CD4-positive, CD25-positive, alpha-beta regulatory T cell (primary cell): ENCODE results near the gene IQUB. TPM values are rescaled to one million over a fixed set of nuclear protein-coding genes. Genes with fewer than 3 reads are reported as not detected.
"Not testable (repeated sequence)": the region's sequence is repeated elsewhere in the genome, so short reads cannot be mapped to it uniquely, and the experiment has no call there.

Experiments used
- ATAC-seq, 2 donors: fragments of 150-1000 bp; cut with Tn5 transposase; one replicate each; pipeline ENCODE4 v1.10.0; 2021; ENCODE audit warnings: low read depth in 2 of 2, moderate number of reproducible peaks in 2 of 2, moderate library complexity in 1 of 2
- DNase-seq, 3 donors: peaks; one replicate each; pipeline versions ENCODE4 v3.0.0 to v3.0.0-alpha.2; 2012 to 2022; ENCODE audit warnings: mixed read lengths in 1 of 3
- H3K27ac ChIP-seq: one replicate; pipeline ENCODE4 v1.7.0; 2013; ENCODE audit warnings: mild to moderate bottlenecking, low read length; ENCODE audit not compliant: insufficient read depth, poor library complexity, severe bottlenecking
- H3K27me3 ChIP-seq: one replicate; pipeline ENCODE4 v1.7.0; 2013; ENCODE audit warnings: low read length; ENCODE audit not compliant: control insufficient read depth, insufficient read depth
- H3K36me3 ChIP-seq: one replicate; pipeline ENCODE4 v1.7.0; 2013; ENCODE audit warnings: mild to moderate bottlenecking, low read length, moderate library complexity; ENCODE audit not compliant: control insufficient read depth, insufficient read depth
- H3K4me1 ChIP-seq: 2 replicates; pipeline ENCODE4 v1.7.0; 2013; ENCODE audit warnings: mild to moderate bottlenecking, low read length; ENCODE audit not compliant: insufficient read depth, control insufficient read depth, poor library complexity, severe bottlenecking
- H3K4me3 ChIP-seq: one replicate; pipeline ENCODE4 v1.7.0; 2013; ENCODE audit warnings: low read depth, mild to moderate bottlenecking, low read length, moderate library complexity
- H3K9me3 ChIP-seq, 2 experiments: 1 replicate in 1 of 2; 2 replicates in 1 of 2; pipeline ENCODE4 v1.7.0; 2013; ENCODE audit warnings: low read length in 2 of 2, mild to moderate bottlenecking in 1 of 2, moderate library complexity in 1 of 2; ENCODE audit not compliant: control insufficient read depth in 2 of 2
- H3K27ac Mint-ChIP-seq, 3 donors: one replicate each; pipeline ENCODE4 v1.8.0; 2020 to 2022; ENCODE audit warnings: mild to moderate bottlenecking in 3 of 3, mixed read lengths in 3 of 3, moderate library complexity in 2 of 3
- H3K27me3 Mint-ChIP-seq: one replicate; pipeline ENCODE4 v1.8.0; 2022; ENCODE audit warnings: mild to moderate bottlenecking, mixed read lengths
- H3K36me3 Mint-ChIP-seq: one replicate; pipeline ENCODE4 v1.8.0; 2020; ENCODE audit warnings: mixed read lengths
- H3K4me1 Mint-ChIP-seq, 4 donors: one replicate each; pipeline ENCODE4 v1.8.0; 2020 to 2022; ENCODE audit warnings: mixed read lengths in 4 of 4, mild to moderate bottlenecking in 1 of 4
- H3K4me3 Mint-ChIP-seq, 4 donors: one replicate each; pipeline ENCODE4 v1.8.0; 2020 to 2022; ENCODE audit warnings: mild to moderate bottlenecking in 4 of 4, mixed read lengths in 4 of 4, moderate library complexity in 3 of 4
- H3K9me3 Mint-ChIP-seq, 7 donors: one replicate each; pipeline ENCODE4 v1.8.0; 2020 to 2022; ENCODE audit warnings: mixed read lengths in 7 of 7, mild to moderate bottlenecking in 3 of 7, moderate library complexity in 2 of 7
- polyA plus RNA-seq, 4 donors: library from polyadenylated mRNA; unstranded; fragments of 300-500 nt; fragmentation: Illumina TruSeq; gene quantifications; one replicate each; pipeline ENCODE4 v1.2.3, GENCODE V29; 2021
- total RNA-seq: library from RNA; stranded (reverse); gene quantifications from one replicate; pipeline ENCODE4 v1.2.3, GENCODE V29; 2022

Gene IQUB
- total and polyA plus RNA-seq, 5 donors from 2014 or later, result 0.15 TPM; not detected in 4

GRCh38 chr7:123538189-123538714 lies 3.9 kb upstream of the IQUB start:
- Mint-ChIP-seq H3K4me1 (peaks cover 9 to 22% (median 17%) of the 10 kb centered on the region in 4 donors), H3K4me3 (peak overlapping the region in 1 of 4 donors; percentile 53), H3K27ac (no peak overlapping the region), H3K27me3 (peaks cover 17% of the 10 kb centered on the region), H3K9me3 (no peaks in the 10 kb centered on the region), H3K36me3 (peaks cover 6% of the 10 kb centered on the region)
- Histone ChIP-seq H3K36me3 (peaks cover 3% of the 10 kb centered on the region), H3K9me3 (no peaks in the 10 kb centered on the region), H3K27me3 (peaks cover 3% of the 10 kb centered on the region), H3K4me3 (no peak overlapping the region), H3K27ac (no peak overlapping the region), H3K4me1 (peaks cover 20% of the 10 kb centered on the region)
- ATAC-seq (no peak), DNase-seq (no peak)

DNA sequence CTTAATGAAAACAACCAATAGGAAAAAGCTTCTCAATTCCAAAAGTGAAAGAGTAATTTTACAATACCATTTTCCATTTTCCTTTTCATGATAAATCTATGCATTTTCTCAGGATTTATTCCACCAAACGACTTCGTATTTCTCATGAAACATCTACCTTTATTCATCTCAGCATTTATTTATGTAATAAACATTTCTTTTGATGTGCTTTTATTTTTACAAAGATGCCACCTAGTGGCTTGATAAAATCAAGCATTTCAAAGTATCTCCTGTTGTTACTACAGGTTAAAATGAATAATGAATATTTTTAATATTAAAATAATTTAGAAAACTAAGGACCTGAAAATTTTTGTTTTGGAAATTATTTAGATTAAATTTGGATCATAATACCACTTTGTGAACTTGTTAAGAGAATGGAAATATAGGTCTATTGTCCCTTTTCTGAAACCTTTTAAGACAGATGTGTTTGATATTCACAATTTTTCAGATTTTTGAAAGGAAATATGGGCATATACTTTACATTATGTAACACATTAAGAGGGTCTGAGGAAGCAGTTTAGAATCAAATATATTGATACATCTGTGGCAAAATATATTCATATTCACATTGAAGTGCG lies 2.7 kb upstream of the IQUB start:
- no peak for ATAC-seq
- no peak overlapping the region for H3K4me3 ChIP-seq

GRCh38 chr7:123535517-123535916 lies 1.1 kb upstream of the IQUB start:
- H3K9me3 Mint-ChIP-seq, result no peaks in the 10 kb centered on the region
- no peaks in the 10 kb centered on the region for H3K36me3 Mint-ChIP-seq
- H3K4me3 ChIP-seq, result peak overlapping the region; percentile 90
- H3K4me3 Mint-ChIP-seq, result peak overlapping the region in 3 of 4 donors; percentile 68 to 94 (median 93)
- ATAC-seq (no peak), DNase-seq (no peak)
- H3K27ac ChIP-seq, result peak overlapping the region; percentile 78
- peak overlapping the region in 1 of 3 donors; percentile 15 for H3K27ac Mint-ChIP-seq
- H3K36me3 ChIP-seq, result no peaks in the 10 kb centered on the region
- H3K9me3 ChIP-seq, result no peaks in the 10 kb centered on the region
- H3K4me1 Mint-ChIP-seq, result peaks cover 15 to 31% (median 19%) of the 10 kb centered on the region in 4 donors
- peaks cover 23% of the 10 kb centered on the region for H3K4me1 ChIP-seq
- peaks cover 4% of the 10 kb centered on the region for H3K27me3 ChIP-seq
- H3K27me3 Mint-ChIP-seq, result peaks cover 24% of the 10 kb centered on the region

More for the DNA sequence above, 2.7 kb upstream of the IQUB start:
- Mint-ChIP-seq H3K9me3 (no peaks in the 10 kb centered on the region), H3K36me3 (peaks cover 5% of the 10 kb centered on the region), H3K4me3 (peak overlapping the region in 1 of 4 donors; percentile 79), H3K4me1 (peaks cover 14 to 29% (median 19%) of the 10 kb centered on the region in 4 donors), H3K27me3 (peaks cover 20% of the 10 kb centered on the region), H3K27ac (no peak overlapping the region)
- Histone ChIP-seq H3K9me3 (no peaks in the 10 kb centered on the region), H3K36me3 (no peaks in the 10 kb centered on the region), H3K27me3 (peaks cover 3% of the 10 kb centered on the region), H3K27ac (no peak overlapping the region), H3K4me1 (peaks cover 22% of the 10 kb centered on the region)
- DNase-seq, result peak in 2 of 3 donors; percentile 53 to 57

DNA sequence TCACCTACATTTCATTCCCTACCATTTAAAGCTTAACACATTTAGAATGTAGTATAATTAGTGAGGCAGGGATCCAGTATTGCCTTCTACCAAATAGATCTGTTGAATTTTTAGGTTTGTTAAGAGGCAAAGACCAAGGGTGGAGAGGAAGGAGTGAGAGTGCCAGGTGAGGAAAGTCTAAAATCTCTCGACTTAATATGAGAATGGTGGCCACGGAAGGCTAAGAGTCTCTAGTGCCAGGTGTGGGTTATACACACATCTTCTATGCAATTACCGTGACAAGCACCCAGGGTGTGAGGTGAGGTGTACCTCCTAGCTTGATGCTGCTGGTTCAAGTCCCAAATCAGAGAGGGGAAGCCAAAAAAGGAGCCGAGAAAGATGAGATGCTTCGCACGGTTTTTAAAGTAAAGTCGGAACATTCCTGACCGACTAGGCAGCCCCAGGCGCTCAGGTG lies 439 bp downstream of the IQUB start:
- H3K27me3 ChIP-seq, result peaks cover 4% of the 10 kb centered on the region
- peak; percentile 17 to 19 for ATAC-seq
- peak overlapping the region; percentile 75 for H3K4me3 ChIP-seq
- Mint-ChIP-seq H3K9me3 (no peaks in the 10 kb centered on the region), H3K4me1 (peaks cover 15 to 31% (median 19%) of the 10 kb centered on the region in 4 donors), H3K4me3 (peak overlapping the region; percentile 88 to 94 (median 92)), H3K27ac (peak overlapping the region; percentile 54 to 81 (median 73)), H3K27me3 (peaks cover 25% of the 10 kb centered on the region), H3K36me3 (no peaks in the 10 kb centered on the region)
- peak overlapping the region; percentile 78 for H3K27ac ChIP-seq
- DNase-seq, result peak in 1 of 3 donors; percentile 41
- peaks cover 23% of the 10 kb centered on the region for H3K4me1 ChIP-seq
- no peaks in the 10 kb centered on the region for H3K9me3 ChIP-seq
- no peaks in the 10 kb centered on the region for H3K36me3 ChIP-seq

- Mint-ChIP-seq H3K9me3 (no peaks in the 10 kb centered on the region), H3K4me1 (peaks cover 15 to 31% (median 19%) of the 10 kb centered on the region in 4 donors), H3K4me3 (peak overlapping the region; percentile 88 to 94 (median 92)), H3K27ac (no peak overlapping the region), H3K36me3 (no peaks in the 10 kb centered on the region), H3K27me3 (peaks cover 29% of the 10 kb centered on the region)
- Histone ChIP-seq H3K4me1 (peaks cover 23% of the 10 kb centered on the region), H3K4me3 (peak overlapping the region; percentile 75), H3K36me3 (no peaks in the 10 kb centered on the region), H3K27ac (no peak overlapping the region), H3K27me3 (peaks cover 4% of the 10 kb centered on the region), H3K9me3 (no peaks in the 10 kb centered on the region)
- DNase-seq, result no peak
- no peak for ATAC-seq
Observed at GRCh38 chr7:123533553-123533917, 860 bp downstream of the IQUB start.

DNA sequence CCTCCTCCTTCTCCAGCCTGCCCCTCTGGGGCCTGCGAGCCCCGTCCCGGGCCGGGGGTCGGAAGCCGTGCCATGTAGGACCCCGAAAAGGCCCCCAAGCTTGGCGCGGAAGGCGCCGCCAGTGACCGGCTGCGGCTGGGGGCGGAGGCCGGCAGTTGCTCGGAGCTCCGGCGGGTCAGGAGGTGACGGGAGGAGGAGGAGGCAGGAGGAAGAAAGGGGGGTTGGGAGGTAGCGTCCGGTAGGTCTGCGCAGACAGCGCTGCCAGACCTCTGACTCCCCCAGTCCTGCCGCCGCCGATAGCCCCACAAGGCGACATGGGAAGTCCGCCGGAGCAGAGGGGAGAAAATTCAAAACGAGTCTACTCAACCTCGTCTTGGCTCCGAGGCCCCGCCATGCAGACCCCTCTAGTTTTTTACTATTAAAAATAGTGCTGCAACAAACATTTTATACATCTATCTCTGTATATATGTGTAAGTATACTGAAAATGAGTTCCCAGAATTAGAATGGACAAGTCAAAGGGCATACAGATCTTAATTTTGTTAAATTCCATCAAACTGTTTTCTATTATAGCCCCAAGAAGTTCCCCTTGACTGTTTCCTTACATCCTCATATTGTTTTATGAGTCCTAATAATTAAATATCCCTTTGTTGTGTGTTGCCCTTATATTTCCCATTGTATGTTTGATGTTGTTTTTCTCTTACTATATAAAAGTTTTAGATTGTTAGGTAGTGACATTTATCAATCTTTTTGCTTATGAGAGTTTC lies 1.4 kb downstream of the IQUB start:
- not testable (repeated sequence) for H3K27ac Mint-ChIP-seq, H3K9me3 Mint-ChIP-seq, H3K9me3 ChIP-seq, H3K36me3 ChIP-seq, H3K27me3 ChIP-seq, H3K27ac ChIP-seq, H3K36me3 Mint-ChIP-seq, ATAC-seq, H3K4me3 ChIP-seq
- peaks cover 23% of the 10 kb centered on the region for H3K4me1 ChIP-seq
- Mint-ChIP-seq H3K27me3 (peaks cover 33% of the 10 kb centered on the region), H3K4me1 (peaks cover 15 to 31% (median 19%) of the 10 kb centered on the region in 4 donors), H3K4me3 (peak overlapping the region; percentile 12 to 93 (median 34))
- DNase-seq, result peak; percentile 13 to 54 (median 52)

DNA sequence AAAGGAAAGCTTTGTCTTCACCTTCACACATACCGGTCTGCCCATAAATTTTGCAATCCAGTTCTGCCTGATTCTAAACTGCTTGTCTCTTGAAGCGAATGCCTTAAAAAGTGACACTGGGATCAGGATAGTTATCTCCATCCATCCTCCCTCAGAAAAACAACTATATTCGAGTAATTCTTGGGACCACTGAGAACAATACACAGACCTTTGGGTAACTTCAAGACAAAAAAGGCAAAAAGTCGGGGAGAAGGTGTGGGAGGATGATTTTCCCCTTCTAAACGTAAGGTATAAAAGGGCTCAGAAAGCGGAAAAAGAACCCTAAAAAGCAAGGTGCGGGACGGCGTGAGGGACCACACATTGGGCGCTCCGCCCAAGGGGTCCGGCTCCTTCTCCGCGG lies 2.1 kb downstream of the IQUB start:
- not testable (repeated sequence) for H3K36me3 Mint-ChIP-seq, DNase-seq, H3K4me3 ChIP-seq, H3K9me3 ChIP-seq, H3K27ac Mint-ChIP-seq, H3K27me3 ChIP-seq, H3K9me3 Mint-ChIP-seq, H3K27ac ChIP-seq, ATAC-seq, H3K36me3 ChIP-seq
- H3K4me1 ChIP-seq, result peaks cover 23% of the 10 kb centered on the region
- H3K27me3 Mint-ChIP-seq, result peaks cover 33% of the 10 kb centered on the region
- peak overlapping the region in 3 of 4 donors; percentile 12 to 57 (median 50) for H3K4me3 Mint-ChIP-seq
- peaks cover 15 to 31% (median 19%) of the 10 kb centered on the region in 4 donors for H3K4me1 Mint-ChIP-seq
